GM12872 (cell line): ENCODE measurements around the gene TNFAIP3.

Experiments used
- CTCF ChIP-seq: IDR thresholded peaks from 3 replicates; pipeline ENCODE4 v1.5.1; 2011; ENCODE audit warnings: low read depth, mild to moderate bottlenecking, low read length, moderate library complexity; ENCODE audit not compliant: insufficient read depth

The TNFAIP3 gene

GRCh38 chr6:137883400-137884148, 16.5 kb downstream of the TNFAIP3 start:
- TF ChIP-seq CTCF: no peak

- no peak for TF ChIP-seq CTCF
Observed at GRCh38 chr6:137884149-137884909, 17.3 kb downstream of the TNFAIP3 start.

GRCh38 chr6:137890983-137891537, 24.0 kb downstream of the TNFAIP3 start:
- no peak for TF ChIP-seq CTCF

- TF ChIP-seq CTCF: no peak
Observed at GRCh38 chr6:137892271-137892708, 25.2 kb downstream of the TNFAIP3 start.

- TF ChIP-seq CTCF: no peak
Observed at GRCh38 chr6:137893181-137893580, 26.1 kb downstream of the TNFAIP3 start.

GRCh38 chr6:137893726-137894125, 26.7 kb downstream of the TNFAIP3 start:
- TF ChIP-seq CTCF: no peak

- no peak for TF ChIP-seq CTCF
Observed at GRCh38 chr6:137894779-137895385, 27.8 kb downstream of the TNFAIP3 start.
